ENCODE measurements around the gene VANGL2.

VANGL2 gene

GRCh38 chr1:160403244-160403643 lies 2.9 kb downstream of the VANGL2 start:
- no peaks in the 10 kb centered on the region for H3K9me3 Mint-ChIP-seq
- DNase-seq (no peak), ATAC-seq (replicated peaks) (no peak)
- H3K27me3 Mint-ChIP-seq: peaks cover 23 to 33% of the 10 kb centered on the region in 2 donors
- no peaks in the 10 kb centered on the region for H3K36me3 Mint-ChIP-seq (ENCODE audit: insufficient read depth)
- peaks cover 6 to 10% of the 10 kb centered on the region in 2 donors for H3K4me1 Mint-ChIP-seq (ENCODE audit: low read depth in 2 of 2)
- H3K4me3 Mint-ChIP-seq: no peak overlapping the region
- no peak overlapping the region for H3K27ac Mint-ChIP-seq

- H3K27me3 Mint-ChIP-seq: peaks cover 23 to 33% of the 10 kb centered on the region in 2 donors
- ATAC-seq (replicated peaks) (no peak), DNase-seq (no peak)
- no peaks in the 10 kb centered on the region for H3K9me3 Mint-ChIP-seq
- H3K4me3 Mint-ChIP-seq: no peak overlapping the region
- no peak overlapping the region for H3K27ac Mint-ChIP-seq
- peaks cover 6 to 10% of the 10 kb centered on the region in 2 donors for H3K4me1 Mint-ChIP-seq (ENCODE audit: low read depth in 2 of 2)
- no peaks in the 10 kb centered on the region for H3K36me3 Mint-ChIP-seq (ENCODE audit: insufficient read depth)
Observed at GRCh38 chr1:160404094-160404493, 3.7 kb downstream of the VANGL2 start.

GRCh38 chr1:160405331-160405877 lies 5.0 kb downstream of the VANGL2 start:
- no peak for ATAC-seq (replicated peaks)
- H3K27ac Mint-ChIP-seq: no peak overlapping the region
- no peaks in the 10 kb centered on the region for H3K9me3 Mint-ChIP-seq
- H3K4me1 Mint-ChIP-seq (ENCODE audit: low read depth in 2 of 2): peaks cover 6 to 10% of the 10 kb centered on the region in 2 donors
- peaks cover 23 to 33% of the 10 kb centered on the region in 2 donors for H3K27me3 Mint-ChIP-seq
- H3K36me3 Mint-ChIP-seq (ENCODE audit: insufficient read depth): no peaks in the 10 kb centered on the region
- DNase-seq: no peak
- no peak overlapping the region for H3K4me3 Mint-ChIP-seq

GRCh38 chr1:160406131-160406968 lies 6.0 kb downstream of the VANGL2 start:
- Mint-ChIP-seq H3K4me3 (no peak overlapping the region), H3K27me3 (peaks cover 18 to 26% of the 10 kb centered on the region in 2 donors), H3K36me3 (ENCODE audit: insufficient read depth) (no peaks in the 10 kb centered on the region), H3K27ac (no peak overlapping the region), H3K9me3 (no peaks in the 10 kb centered on the region), H3K4me1 (ENCODE audit: low read depth in 2 of 2) (peaks cover 3 to 6% of the 10 kb centered on the region in 2 donors)
- ATAC-seq (replicated peaks) (no peak), DNase-seq (no peak)

GRCh38 chr1:160407839-160408801 lies 7.8 kb downstream of the VANGL2 start:
- Mint-ChIP-seq H3K36me3 (ENCODE audit: insufficient read depth) (no peaks in the 10 kb centered on the region), H3K9me3 (no peaks in the 10 kb centered on the region), H3K4me1 (ENCODE audit: low read depth in 2 of 2) (no peaks in the 10 kb centered on the region), H3K27me3 (peaks cover under 1 to 8% of the 10 kb centered on the region in 2 donors), H3K4me3 (no peak overlapping the region), H3K27ac (peak overlapping the region in 1 of 2 donors; percentile 12)
- DNase-seq: no peak
- ATAC-seq (replicated peaks): no peak

- Mint-ChIP-seq H3K4me1 (ENCODE audit: low read depth in 2 of 2) (no peaks in the 10 kb centered on the region), H3K36me3 (ENCODE audit: insufficient read depth) (no peaks in the 10 kb centered on the region)
- no peak for ATAC-seq (replicated peaks)
Observed at GRCh38 chr1:160408864-160409263, 8.5 kb downstream of the VANGL2 start.

GRCh38 chr1:160409486-160409885 lies 9.1 kb downstream of the VANGL2 start:
- ATAC-seq (replicated peaks) (no peak), DNase-seq (no peak)
- Mint-ChIP-seq H3K27ac (no peak overlapping the region), H3K4me3 (no peak overlapping the region), H3K27me3 (peaks cover 0 to 2% of the 10 kb centered on the region in 2 donors), H3K4me1 (ENCODE audit: low read depth in 2 of 2) (no peaks in the 10 kb centered on the region), H3K36me3 (ENCODE audit: insufficient read depth) (no peaks in the 10 kb centered on the region), H3K9me3 (no peaks in the 10 kb centered on the region)

More at GRCh38 chr1:160408864-160409263, 8.5 kb downstream of the VANGL2 start:
- no peaks in the 10 kb centered on the region for H3K9me3 Mint-ChIP-seq
- DNase-seq: no peak
- no peak overlapping the region for H3K4me3 Mint-ChIP-seq
- no peak overlapping the region for H3K27ac Mint-ChIP-seq
- peaks cover 0 to 8% of the 10 kb centered on the region in 2 donors for H3K27me3 Mint-ChIP-seq

GRCh38 chr1:160410406-160411005 lies 10.1 kb downstream of the VANGL2 start:
- H3K9me3 Mint-ChIP-seq: no peaks in the 10 kb centered on the region
- ATAC-seq (replicated peaks): no peak
- no peaks in the 10 kb centered on the region for H3K36me3 Mint-ChIP-seq (ENCODE audit: insufficient read depth)
- no peaks in the 10 kb centered on the region for H3K4me1 Mint-ChIP-seq (ENCODE audit: low read depth in 2 of 2)
- H3K27me3 Mint-ChIP-seq: no peaks in the 10 kb centered on the region
- no peak for DNase-seq
- no peak overlapping the region for H3K27ac Mint-ChIP-seq
- no peak overlapping the region for H3K4me3 Mint-ChIP-seq

- H3K4me3 Mint-ChIP-seq: no peak overlapping the region
Observed at GRCh38 chr1:160411271-160412027, 11.1 kb downstream of the VANGL2 start.

GRCh38 chr1:160412028-160412362 lies 11.6 kb downstream of the VANGL2 start:
- Mint-ChIP-seq H3K27ac (no peak overlapping the region), H3K9me3 (no peaks in the 10 kb centered on the region), H3K36me3 (ENCODE audit: insufficient read depth) (no peaks in the 10 kb centered on the region), H3K27me3 (no peaks in the 10 kb centered on the region), H3K4me3 (no peak overlapping the region), H3K4me1 (ENCODE audit: low read depth in 2 of 2) (no peaks in the 10 kb centered on the region)
- no peak for DNase-seq
- ATAC-seq (replicated peaks): no peak

More at GRCh38 chr1:160411271-160412027, 11.1 kb downstream of the VANGL2 start:
- no peaks in the 10 kb centered on the region for H3K36me3 Mint-ChIP-seq (ENCODE audit: insufficient read depth)
- no peaks in the 10 kb centered on the region for H3K4me1 Mint-ChIP-seq (ENCODE audit: low read depth in 2 of 2)
- no peaks in the 10 kb centered on the region for H3K27me3 Mint-ChIP-seq
- ATAC-seq (replicated peaks) (no peak), DNase-seq (no peak)
- no peak overlapping the region for H3K27ac Mint-ChIP-seq
- no peaks in the 10 kb centered on the region for H3K9me3 Mint-ChIP-seq

GRCh38 chr1:160413716-160414115 lies 13.4 kb downstream of the VANGL2 start:
- Mint-ChIP-seq H3K4me3 (no peak overlapping the region), H3K9me3 (no peaks in the 10 kb centered on the region), H3K4me1 (ENCODE audit: low read depth in 2 of 2) (no peaks in the 10 kb centered on the region), H3K27ac (no peak overlapping the region), H3K36me3 (ENCODE audit: insufficient read depth) (no peaks in the 10 kb centered on the region), H3K27me3 (peaks cover 2 to 4% of the 10 kb centered on the region in 2 donors)
- DNase-seq (no peak), ATAC-seq (replicated peaks) (no peak)

GRCh38 chr1:160414881-160415280 lies 14.5 kb downstream of the VANGL2 start:
- H3K9me3 Mint-ChIP-seq: no peaks in the 10 kb centered on the region
- H3K4me1 Mint-ChIP-seq (ENCODE audit: low read depth in 2 of 2): no peaks in the 10 kb centered on the region
- no peak overlapping the region for H3K27ac Mint-ChIP-seq
- H3K36me3 Mint-ChIP-seq (ENCODE audit: insufficient read depth): no peaks in the 10 kb centered on the region
- no peak for ATAC-seq (replicated peaks)
- DNase-seq: no peak
- H3K27me3 Mint-ChIP-seq: peaks cover 13 to 16% of the 10 kb centered on the region in 2 donors
- no peak overlapping the region for H3K4me3 Mint-ChIP-seq

Measured in effector memory CD8-positive, alpha-beta T cell (primary cell).